Activated T-helper 1 cell treated with Interleukin-2 at 50 U/mL for 16 hours (primary cell): ENCODE measurements around the gene TRAPPC5.
"Not testable (repeated sequence)": the region's sequence is repeated elsewhere in the genome, so short reads cannot be mapped to it uniquely, and the experiment has no call there.

ENCODE experiments used
- DNase-seq: peaks from one replicate; pipeline ENCODE4 v3.0.0-alpha.2; 2020; ENCODE audit warnings: low read depth

The TRAPPC5 gene

GRCh38 chr19:7680606-7681339, at the start of gene TRAPPC5:
Gene TRAPPC5, plus strand, starts transcription at chr19:7680833. Its CDS starts 1,421 bp downstream, at chr19:7682254.
- DNase-seq, result peak; percentile 86

DNA sequence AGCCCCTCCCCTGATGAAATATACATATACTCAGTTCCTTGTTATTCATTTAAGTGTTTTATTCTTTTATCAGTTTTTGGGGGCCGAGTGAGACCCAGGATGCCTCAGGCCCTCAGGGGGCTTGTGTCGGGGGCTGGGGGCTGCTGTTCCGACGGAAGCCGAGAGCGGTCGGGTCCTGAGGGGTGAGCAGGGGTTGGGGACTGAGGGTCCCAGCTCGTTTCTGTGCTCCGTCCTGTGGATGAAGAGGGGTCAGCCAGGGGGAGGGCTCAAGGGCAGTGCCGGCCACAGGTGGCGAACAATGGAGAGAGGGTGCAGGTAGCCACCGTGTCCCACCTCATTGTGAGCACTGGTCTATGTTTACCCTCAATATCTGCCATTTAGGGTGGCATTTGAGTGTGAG, 49.1 kb upstream of the TRAPPC5 start:
- no peak for DNase-seq

- no peak for DNase-seq
These were observed 48.1 kb upstream of the TRAPPC5 start for GRCh38 chr19:7632340-7633203.

DNA sequence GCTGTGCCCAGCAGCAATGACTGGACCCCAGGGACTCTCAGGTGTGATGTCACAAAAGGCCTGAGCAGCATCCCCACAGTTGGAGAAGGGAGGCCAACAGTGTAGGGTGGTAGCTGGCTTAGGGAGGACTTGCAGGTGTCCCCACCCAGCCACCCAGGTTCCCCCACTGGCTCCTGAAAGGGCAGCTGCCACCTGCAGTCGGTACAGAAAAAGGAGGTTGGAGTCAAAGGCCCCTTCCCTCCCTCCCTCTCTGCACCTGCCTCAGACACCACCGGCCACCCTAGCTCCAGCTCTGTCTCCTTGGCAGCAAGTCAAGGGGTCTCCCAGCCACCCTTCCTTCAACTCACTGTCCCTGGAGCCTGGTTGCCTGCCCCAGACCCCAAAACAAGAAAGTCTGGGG, 46.9 kb upstream of the TRAPPC5 start, which contains the start of gene PCP2:
Gene PCP2 (minus strand): TSS at position 22 of the 400 bp plus-strand sequence. CDS start 262 bp downstream, outside the sequence.
- no peak for DNase-seq

- no peak for DNase-seq
These were observed 45.0 kb upstream of the TRAPPC5 start for GRCh38 chr19:7635670-7636069.

- DNase-seq, result no peak
These were observed 44.3 kb upstream of the TRAPPC5 start for GRCh38 chr19:7636317-7636690.

- peak; percentile 93 for DNase-seq
These were observed 43.8 kb upstream of the TRAPPC5 start, which contains the start of gene STXBP2 for GRCh38 chr19:7636691-7637373. Gene STXBP2, plus strand, starts transcription at chr19:7637110. Its CDS starts 40 bp downstream, at chr19:7637150.

- DNase-seq, result no peak
These were observed 43.0 kb upstream of the TRAPPC5 start for GRCh38 chr19:7637374-7638256.

GRCh38 chr19:7638802-7639465, 41.7 kb upstream of the TRAPPC5 start:
- no peak for DNase-seq

DNA sequence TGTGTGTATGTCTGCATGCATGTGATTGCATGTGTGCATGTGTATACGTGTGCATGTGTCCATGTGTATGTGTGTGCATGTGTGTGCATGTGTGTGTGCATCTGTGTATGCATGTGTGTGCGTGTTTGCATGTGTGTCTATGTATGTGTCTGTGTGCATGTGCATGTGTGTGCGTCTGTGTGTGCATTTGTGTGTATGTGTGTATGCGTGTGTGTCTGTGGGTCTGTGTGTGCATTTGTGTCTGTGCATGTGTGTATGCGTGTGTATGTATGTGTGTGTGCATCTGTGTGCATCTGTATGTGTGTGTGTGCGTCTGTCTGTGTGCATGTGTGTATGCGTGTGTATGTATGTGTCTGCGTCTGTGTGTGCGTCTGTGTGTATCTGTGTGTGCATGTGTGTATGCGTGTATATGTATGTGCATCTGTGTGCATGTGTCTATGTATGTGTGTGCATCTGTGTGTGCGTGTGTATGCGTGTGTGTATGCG, 40.7 kb upstream of the TRAPPC5 start:
- DNase-seq, result no peak

GRCh38 chr19:7640803-7641202, 39.8 kb upstream of the TRAPPC5 start:
- DNase-seq, result no peak

DNA sequence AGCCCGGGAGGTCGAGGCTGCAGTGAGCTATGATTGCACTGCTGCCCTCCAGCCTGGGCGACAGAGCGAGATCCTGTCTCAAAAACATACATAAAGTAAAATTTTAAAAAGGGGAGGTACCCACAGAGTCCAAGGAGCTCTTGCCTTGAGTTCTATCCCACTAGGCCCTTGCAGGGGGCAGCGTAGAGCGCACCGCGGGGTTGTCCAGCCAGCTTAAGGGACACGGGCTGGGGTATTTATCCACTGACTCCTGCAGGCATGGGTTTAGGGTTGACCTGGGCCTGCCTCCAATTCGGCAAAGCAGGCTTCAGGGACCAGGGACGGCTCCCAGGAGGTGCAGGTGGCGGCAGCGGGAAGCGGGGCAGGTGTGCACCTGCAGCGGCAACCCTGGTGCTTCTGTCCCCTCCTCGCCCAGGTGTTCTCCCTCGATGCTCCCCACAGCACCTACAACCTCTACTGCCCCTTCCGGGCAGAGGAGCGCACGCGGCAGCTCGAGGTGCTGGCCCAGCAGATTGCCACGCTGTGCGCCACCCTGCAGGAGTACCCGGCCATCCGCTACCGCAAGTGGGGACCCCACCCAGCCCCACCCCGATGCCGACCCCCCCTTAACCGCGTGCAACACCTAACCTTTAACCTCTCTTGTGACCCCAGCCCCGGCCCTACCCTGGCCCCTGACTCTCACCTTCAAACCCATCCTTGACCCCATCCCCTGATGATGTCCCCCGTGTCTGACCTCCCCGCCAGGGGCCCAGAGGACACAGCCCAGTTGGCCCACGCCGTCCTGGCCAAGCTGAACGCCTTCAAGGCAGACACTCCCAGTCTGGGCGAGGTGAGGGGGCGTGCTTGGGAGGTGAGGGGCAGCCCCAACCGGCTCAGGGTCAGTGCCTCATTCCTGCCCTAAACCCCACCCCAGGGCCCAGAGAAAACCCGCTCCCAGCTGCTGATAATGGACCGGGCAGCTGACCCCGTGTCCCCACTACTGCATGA, 39.0 kb upstream of the TRAPPC5 start:
- DNase-seq, result no peak

- no peak for DNase-seq
These were observed 38.2 kb upstream of the TRAPPC5 start for GRCh38 chr19:7642295-7643030.

DNA sequence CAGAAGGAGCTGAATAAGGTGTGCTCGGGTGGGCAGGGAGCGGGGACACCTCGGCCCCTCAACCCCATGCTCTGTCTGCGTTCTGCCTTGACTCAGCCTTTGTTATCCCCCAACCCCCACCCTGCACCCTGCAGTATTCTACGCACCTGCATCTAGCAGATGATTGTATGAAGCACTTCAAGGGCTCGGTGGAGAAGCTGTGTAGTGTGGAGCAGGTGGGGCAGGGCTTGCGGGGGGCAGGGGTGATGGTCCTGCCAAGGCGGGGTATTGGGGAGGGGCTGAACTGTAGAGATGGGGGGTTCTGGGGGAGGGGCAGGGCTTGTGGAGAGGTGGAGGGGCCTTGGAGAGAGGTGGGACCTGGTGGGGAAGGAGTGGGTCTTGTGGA, 37.6 kb upstream of the TRAPPC5 start:
- no peak for DNase-seq

- DNase-seq, result not testable (repeated sequence)
These were observed 36.7 kb upstream of the TRAPPC5 start for GRCh38 chr19:7643629-7644549.

DNA sequence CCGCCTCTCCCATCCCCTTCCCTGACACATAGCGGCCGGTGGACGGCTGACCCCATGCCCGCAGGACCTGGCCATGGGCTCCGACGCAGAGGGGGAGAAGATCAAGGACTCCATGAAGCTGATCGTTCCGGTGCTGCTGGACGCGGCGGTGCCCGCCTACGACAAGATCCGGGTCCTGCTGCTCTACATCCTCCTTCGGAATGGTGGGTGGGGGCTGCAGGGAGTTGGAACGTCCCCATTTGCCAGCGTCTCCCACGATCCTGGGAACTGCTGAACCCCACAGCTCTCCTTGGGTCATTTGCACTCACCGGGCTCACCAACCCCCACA, 36.1 kb upstream of the TRAPPC5 start:
- DNase-seq, result no peak

- DNase-seq, result no peak
These were observed 35.5 kb upstream of the TRAPPC5 start for GRCh38 chr19:7645163-7645562.
